GM10248 (cell line): ENCODE measurements around the gene PTBP3.

Experiments
- CTCF ChIA-PET: fragments of 300-600 bp; sonication (Branson Sonifier 250); formaldehyde crosslinking; extraction: SDS; loops from one replicate; lab custom pipeline; 2021; ENCODE audit warnings: antibody characterized with exemption; lab: Yijun Ruan, JAX
- POLR2A ChIA-PET: fragments of 350-650 bp; sonication (Branson Sonifier 250); formaldehyde crosslinking; extraction: SDS; loops from one replicate; lab custom pipeline; 2020; ENCODE audit warnings: antibody characterized with exemption; lab: Yijun Ruan, JAX
- DNase-seq: peaks from one replicate; pipeline ENCODE4 v3.0.0; 2012; ENCODE audit errors: extremely low spot score
- TF ChIP-seq, protein P1 (sequence below): IDR thresholded peaks from 2 replicates; pipeline ENCODE4 v1.5.1; 2012; ENCODE audit warnings: mild to moderate bottlenecking, low read depth; ENCODE audit errors: extremely low read depth, missing control alignments, control extremely low read depth

Gene PTBP3, protein sequence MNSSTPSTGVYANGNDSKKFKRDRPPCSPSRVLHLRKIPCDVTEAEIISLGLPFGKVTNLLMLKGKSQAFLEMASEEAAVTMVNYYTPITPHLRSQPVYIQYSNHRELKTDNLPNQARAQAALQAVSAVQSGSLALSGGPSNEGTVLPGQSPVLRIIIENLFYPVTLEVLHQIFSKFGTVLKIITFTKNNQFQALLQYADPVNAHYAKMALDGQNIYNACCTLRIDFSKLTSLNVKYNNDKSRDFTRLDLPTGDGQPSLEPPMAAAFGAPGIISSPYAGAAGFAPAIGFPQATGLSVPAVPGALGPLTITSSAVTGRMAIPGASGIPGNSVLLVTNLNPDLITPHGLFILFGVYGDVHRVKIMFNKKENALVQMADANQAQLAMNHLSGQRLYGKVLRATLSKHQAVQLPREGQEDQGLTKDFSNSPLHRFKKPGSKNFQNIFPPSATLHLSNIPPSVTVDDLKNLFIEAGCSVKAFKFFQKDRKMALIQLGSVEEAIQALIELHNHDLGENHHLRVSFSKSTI

DNA sequence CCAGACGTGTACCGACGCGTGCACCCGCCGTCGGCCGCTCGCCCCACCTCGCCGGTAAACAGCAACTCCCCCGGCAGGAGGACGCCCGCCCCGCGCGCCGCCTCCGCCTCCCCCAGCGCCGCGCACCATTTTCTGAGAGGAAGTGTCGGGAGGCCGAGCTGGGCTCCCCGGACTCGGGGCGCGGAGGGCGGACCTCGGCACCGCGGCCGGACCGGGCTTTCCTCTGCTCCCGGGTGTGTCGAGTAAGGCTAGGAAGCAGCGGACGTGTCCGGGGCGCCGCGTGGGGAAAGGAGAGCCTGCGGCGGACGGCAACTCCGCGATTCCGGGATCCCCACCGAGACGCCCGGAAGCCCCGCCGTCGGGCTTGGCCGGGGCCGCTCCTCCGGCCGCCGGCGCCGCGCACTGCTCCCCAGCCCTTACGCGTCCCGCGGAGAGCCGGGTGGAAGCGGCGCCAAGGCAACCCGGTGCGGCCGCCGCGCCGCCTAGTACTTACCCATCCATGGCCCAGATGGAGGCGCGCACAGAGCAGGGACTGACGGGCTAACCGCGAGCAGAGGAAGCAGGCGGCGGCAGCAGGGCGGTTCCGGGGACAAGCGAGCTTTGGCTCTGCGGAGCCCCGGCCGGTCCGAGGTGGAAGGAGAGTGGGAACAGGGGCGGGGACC lies at the start of gene PTBP3:
Gene PTBP3 (minus strand): TSS at position 643 of the 662 bp plus-strand sequence. CDS start 35,754 bp downstream, outside the sequence.
- TF ChIP-seq, protein P1, sequence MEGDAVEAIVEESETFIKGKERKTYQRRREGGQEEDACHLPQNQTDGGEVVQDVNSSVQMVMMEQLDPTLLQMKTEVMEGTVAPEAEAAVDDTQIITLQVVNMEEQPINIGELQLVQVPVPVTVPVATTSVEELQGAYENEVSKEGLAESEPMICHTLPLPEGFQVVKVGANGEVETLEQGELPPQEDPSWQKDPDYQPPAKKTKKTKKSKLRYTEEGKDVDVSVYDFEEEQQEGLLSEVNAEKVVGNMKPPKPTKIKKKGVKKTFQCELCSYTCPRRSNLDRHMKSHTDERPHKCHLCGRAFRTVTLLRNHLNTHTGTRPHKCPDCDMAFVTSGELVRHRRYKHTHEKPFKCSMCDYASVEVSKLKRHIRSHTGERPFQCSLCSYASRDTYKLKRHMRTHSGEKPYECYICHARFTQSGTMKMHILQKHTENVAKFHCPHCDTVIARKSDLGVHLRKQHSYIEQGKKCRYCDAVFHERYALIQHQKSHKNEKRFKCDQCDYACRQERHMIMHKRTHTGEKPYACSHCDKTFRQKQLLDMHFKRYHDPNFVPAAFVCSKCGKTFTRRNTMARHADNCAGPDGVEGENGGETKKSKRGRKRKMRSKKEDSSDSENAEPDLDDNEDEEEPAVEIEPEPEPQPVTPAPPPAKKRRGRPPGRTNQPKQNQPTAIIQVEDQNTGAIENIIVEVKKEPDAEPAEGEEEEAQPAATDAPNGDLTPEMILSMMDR: no peak
- ChIA-PET POLR2A (interaction anchor here (0.6 to 1.0 kb wide), 2 partner anchors 12 to 658 kb away, joined by 3 read pairs; no protein-coding TSS in a partner anchor), CTCF (interaction anchor here (0.6 to 1.3 kb wide), 12 partner anchors 11 to 239 kb away, joined by 3 to 6 read pairs (median 3); partner anchors contain the start of gene HSDL2)
- peak; percentile 80 for DNase-seq

DNA sequence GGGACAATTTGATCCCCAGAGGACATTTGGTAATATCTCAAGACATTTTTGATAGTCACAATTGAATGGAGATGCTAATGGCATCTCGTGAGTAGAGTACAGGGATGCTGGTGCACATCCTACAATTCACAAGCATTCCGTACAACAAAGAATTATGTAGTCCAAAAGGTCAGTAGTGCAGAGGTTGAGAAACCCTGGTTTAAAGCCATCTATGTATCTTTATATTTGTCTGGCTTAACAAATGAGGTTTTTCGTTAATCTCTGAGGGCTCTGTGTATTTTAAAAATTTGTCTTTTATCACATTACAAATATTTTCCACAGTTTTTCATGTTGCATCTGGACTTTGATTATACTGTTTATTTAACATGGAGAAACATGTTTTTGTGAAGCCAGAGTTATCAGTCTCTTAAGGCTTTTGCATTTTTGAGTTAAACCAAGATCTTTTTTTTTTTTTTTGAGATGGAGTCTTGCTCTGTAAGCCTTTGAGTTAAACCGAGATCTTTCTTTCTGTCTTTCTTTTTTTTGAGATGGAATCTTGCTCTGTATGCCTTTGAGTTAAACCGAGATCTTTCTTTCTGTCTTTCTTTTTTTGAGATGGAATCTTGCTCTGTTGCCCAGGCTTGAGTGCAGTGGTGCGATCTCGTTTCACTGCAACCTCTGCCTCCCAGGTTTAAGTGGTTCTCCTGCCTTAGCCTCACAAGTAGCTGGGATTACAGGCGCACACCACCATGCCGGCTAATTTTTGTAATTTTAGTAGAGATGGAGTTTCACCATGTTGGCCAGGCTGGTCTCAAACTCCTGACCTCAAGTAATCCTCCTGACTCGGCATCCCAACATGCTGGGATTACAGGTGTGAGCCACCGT lies 49.3 kb upstream of the PTBP3 start:
- POLR2A ChIA-PET: no interaction called here
- TF ChIP-seq, protein P1: no peak
- DNase-seq: no peak
- CTCF ChIA-PET: no interaction called here

DNA sequence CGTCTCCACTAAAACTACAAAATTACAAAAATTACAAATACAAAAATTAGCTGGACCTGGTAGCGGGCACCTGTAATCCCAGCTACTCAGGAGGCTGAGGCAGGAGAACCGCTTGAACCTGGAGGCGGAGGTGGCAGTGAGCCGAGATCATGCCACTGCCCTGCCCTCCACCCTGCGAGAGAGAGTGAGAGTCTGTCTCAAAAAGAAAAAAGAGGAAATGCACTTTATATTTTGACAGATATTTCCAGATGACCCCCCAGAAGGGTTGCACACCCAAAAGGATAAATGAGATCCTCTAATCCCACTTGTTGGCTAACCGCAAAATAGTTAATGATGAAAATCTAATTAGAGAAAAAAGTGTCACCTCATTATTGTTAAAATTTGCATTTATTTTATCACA lies 48.6 kb upstream of the PTBP3 start:
- TF ChIP-seq, protein P1: no peak
- ChIA-PET POLR2A (no interaction called here), CTCF (no interaction called here)
- DNase-seq: no peak

DNA sequence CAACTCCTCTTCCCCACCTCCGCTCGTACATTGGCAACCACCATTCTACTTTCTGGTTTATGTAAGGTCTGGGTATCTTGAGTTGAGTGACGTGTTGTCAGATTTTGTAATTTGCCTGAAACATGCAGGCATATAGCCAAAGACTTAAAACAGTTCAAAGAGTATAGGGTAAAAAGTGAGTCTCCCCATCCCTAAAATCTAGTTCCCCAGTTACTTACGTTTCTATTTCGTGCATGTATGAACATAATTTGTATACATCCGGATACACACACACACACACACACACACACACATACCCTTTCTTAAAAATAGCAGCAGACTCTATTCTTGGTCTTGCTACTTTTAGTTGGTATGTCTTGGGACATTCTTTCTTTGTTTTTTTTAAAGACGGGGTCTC lies 47.4 kb upstream of the PTBP3 start:
- DNase-seq: peak; percentile 29
- TF ChIP-seq, protein P1: no peak
- POLR2A ChIA-PET: interaction anchor here (0.6 kb wide), 1 partner anchor 429 kb away, joined by 3 read pairs; no protein-coding TSS in a partner anchor
- CTCF ChIA-PET: interaction anchor here (4.8 kb wide), 1 partner anchor 19 kb away, joined by 36 read pairs; no protein-coding TSS in a partner anchor

DNA sequence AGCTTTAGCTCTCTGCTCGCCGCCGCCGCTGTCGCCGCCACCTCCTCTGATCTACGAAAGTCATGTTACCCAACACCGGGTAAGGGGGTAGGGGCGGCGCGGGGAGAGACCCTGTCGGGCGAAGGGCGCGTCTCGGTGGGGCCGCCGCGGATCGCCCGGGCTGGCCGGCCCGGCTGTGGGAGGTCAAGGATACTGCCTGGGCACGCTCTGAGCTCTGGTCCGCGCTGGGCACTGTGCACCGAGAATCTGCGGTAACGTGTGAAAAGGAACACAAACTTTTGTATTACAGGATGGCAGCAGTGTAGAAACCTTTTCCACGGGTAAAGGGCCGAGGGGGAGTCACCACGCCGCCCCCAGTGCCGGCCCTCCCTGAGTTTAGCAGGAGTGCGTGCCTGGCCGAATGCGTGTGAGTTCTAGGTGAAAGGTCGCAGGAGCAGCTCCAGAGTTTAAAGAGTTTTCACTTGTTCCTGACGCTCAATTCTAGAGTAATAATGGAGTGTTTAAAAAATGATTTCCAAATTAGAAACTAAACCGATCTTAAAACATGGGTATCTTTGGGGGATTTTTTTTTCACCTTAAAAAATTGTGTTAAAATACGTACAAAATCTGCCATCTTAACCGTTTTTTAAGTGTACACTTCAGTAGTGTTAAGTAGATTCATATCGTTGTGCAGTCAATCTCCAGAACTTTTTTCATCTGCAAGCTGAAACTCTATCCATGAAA lies 46.8 kb upstream of the PTBP3 start, which contains the start of gene HSDL2:
Gene HSDL2 (plus strand): TSS at position 7 of the 723 bp plus-strand sequence. CDS start 56 bp downstream, at position 63.
- ChIA-PET POLR2A (interaction anchor here (0.5 to 0.6 kb wide), 3 partner anchors 11 to 430 kb away, joined by 3 to 4 read pairs (median 3); no protein-coding TSS in a partner anchor), CTCF (interaction anchor here (0.8 to 4.8 kb wide), 9 partner anchors 19 to 618 kb away, joined by 3 to 36 read pairs (median 4); partner anchors contain the start of gene PTBP3)
- peak; percentile 30 for DNase-seq
- TF ChIP-seq, protein P1: no peak
